ENCODE results near the gene ASB8. TPM values are rescaled to one million over a fixed set of nuclear protein-coding genes. Genes with fewer than 3 reads are reported as not detected.

ASB8 gene, protein sequence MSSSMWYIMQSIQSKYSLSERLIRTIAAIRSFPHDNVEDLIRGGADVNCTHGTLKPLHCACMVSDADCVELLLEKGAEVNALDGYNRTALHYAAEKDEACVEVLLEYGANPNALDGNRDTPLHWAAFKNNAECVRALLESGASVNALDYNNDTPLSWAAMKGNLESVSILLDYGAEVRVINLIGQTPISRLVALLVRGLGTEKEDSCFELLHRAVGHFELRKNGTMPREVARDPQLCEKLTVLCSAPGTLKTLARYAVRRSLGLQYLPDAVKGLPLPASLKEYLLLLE
- 20.5 and 25.4 TPM in 2 replicates for total RNA-seq (2014; rRNA removed; shearing (Covaris generic))

DNA sequence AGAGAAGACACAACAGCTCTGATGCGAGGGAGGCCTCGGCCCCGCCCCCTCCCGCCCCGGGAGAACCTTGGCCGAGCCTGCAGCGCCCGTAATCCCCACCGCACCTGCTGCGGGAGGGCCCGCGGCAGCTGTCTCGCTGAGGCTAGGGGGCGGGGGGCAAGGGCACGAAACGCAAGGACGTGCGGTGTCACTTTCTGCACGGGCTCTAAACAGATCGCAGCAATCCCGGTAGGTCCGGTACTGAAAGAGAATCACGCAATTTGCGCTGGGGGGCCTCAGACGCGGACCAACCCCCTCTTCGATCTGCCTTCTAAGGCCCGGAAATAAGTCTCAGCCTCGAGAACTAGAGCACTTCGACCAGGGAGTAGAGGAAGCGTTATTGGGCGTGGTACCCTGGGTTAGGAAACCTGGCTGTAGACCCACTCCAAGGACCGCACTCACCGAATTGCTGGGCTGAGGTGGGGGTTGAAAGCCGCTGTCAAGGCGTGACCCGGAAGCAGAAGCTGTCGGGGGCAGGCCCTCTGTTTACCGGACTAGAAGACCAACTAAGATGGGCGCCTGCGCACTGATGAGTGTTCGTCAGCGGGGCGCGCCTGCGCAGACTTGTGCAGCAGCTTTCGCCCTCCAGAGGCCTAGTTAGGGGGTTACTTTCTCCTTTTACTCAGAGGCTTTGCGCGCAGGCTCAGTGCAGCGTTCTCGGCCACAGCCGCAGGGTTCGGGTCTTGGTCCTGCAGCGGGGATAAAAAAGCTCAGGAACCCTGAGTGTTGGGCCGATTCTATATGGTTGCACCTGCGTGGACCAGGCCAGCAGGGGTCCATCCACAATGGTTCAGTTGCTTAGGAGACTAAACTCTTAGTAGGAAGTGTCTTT is at the start of gene ASB8:
ASB8 (minus strand) TSS at position 498 of the 871 bp plus-strand sequence. CDS start 4,019 bp downstream, outside the sequence.
- DNase-seq (ENCODE audit: low read depth): peak; percentile 94

DNA sequence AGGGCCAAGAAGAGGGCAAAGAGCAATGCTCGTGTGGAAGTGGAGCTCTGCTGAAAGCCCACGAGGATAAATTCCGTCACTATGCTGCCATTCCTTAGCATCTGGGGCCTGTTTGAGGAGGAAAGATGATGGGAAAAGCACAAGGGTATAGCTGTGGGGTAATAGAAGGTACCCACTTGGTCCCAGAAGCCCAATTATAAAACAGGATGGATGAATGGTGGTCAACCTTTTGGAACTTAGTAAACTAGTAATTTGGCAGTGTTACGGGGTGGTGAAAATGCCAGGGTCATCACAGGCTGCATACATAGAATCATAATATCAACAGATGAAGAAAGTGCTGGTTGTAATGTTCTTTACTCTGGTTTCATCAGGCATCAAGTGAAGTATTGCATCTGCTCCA is 45.9 kb upstream of the ASB8 start, which contains the start of gene OR10AD1:
OR10AD1 (minus strand) TSS at position 101 of the 400 bp plus-strand sequence; CDS start at position 101, 0 bp downstream.
- DNase-seq (ENCODE audit: low read depth): no peak

DNA sequence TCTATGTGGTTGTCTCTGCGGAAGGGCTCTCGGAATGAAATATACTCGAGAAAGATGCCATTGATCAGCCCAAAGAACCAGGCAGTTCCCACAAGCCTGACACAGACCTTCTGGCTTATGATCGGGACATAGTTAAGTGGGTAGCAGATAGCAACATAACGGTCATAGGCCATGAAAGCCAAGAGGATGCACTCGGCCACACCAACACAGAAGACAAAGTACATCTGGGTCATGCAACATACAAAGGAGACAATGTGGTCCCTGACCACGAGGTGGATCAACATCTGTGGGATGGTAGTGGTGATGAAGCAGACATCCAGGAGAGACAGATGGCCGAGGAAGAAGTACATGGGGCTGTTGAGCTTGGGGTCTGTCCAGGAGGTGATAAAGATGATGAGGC is 45.5 kb upstream of the ASB8 start:
- DNase-seq (ENCODE audit: low read depth): no peak

DNA sequence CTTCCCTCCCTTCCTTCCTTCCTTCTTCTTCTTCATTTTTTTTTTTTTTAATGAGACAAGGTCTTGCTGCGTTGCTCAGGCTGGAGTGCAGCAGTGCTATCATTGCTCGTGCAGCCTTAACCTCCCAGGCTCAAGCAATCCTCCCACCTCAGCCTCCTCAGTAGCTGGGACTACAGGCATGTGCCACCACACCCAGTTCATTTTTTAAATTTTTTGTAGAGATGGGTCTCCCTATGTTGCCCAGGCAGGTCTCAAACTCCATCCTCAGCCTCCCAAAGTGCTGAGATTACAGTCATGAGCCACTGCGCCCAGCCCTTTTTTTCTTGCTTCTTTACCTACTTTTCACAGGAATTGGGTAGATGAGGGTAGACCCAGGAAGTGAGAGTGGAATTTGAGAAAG is 44.2 kb upstream of the ASB8 start:
- no peak for DNase-seq (ENCODE audit: low read depth)

DNA sequence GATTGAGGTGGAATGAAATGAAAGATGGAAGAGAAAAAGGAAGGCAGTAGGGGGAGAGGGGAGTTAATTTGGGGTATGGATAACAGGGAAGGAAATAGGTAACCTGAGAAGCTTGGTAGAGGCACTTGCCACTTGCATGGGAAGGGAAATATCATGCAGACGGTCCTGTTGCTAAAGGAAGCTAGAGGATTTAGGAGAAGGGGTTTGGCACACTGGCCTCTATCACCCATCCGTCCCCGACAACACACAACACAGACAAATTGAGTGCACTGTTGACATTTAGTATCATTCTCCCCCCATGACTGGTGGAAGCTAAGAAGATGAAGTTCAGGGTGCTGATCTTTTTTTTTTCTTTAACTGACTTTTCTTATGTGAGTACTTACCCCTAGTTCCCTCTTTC is 43.8 kb upstream of the ASB8 start:
- no peak for DNase-seq (ENCODE audit: low read depth)

DNA sequence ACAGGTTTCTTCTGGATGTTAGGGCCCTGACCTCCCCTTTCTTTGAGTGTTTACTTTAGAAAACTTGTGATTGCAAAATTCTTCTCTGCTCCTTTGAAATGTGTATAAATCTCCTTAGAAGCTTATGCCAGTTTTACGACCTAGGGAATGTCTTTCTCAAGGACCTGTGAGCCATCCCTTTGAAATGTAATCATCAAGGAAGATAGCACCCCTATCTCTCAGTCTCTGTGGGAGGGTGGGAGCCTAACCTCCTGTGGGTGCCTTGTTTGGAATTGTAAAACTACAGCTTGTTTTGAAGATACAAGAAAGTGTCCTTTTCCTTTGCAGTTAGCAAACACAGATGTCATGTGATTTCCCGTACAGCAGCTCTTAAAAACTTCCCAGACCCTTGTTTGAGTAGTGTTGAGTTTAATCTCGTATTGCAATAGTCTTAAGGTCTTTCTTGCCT is 42.5 kb upstream of the ASB8 start:
- DNase-seq (ENCODE audit: low read depth): no peak

DNA sequence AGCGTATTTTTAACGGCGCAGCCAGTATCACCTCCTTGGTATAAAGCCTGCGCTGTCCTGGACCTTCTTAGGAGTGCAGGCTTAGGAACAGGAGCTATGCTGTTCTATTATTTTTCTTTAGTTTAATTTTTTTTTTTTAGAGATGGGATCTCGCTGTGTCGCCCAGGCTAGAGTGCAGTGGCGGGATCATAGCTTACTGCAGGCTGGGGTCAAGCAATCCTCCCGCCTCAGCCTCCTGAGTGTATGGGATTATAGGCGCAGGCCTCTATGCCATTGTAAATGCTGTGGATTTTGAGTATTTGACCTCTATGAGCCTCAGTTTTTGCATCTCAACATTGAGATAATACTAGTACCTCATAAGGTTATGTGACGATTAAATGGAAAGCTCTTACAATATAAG is 41.7 kb upstream of the ASB8 start:
- no peak for DNase-seq (ENCODE audit: low read depth)

DNA sequence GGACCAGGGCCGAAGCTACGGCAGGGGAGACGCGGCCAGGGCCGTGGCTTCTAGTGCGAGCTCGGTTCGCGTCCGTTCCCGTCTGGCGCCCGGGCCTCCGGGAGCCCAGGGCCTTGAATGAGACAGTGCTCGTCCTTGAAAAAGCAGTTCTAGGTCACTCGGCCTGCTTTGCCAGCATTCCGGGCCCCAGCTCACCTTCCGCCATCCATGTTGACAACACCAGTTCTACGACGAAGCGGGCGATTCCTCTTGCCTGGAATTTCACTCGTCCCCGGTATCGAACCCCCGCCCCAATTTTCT is 41.3 kb upstream of the ASB8 start:
- no peak for DNase-seq (ENCODE audit: low read depth)

DNA sequence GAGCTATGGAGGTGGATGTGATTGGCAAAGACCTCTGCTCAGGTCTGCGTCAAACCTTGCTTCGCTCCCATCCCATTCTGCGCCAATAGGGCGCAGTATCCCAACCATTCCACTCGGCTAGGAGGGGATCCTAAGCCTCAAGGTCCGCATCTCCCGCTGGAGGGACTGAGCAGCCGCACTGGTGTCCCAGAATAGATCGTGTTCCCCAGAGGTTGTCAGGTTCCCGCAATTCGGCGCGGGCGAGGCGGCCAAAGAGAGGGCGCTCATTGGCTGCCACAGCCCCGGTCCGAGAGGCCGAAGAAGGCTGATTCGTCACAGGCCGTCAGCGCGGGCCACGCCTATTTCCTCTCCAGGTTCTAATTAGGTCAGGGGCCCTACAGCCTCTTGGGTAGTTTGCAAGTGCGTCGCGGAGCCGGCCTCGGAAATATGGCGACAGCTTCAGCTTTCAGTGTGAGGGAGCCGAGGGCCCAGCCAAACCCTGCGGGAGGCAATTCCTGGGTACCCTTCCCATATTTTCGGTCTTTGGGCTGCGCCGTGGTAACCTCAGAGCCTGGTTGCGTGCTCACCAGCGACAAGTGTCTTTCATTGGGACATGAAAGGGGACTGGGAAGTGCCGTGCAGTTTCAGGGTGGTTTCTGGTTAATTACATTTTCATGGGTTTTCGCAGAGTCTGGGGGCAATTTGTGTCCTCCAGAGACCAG is 40.8 kb upstream of the ASB8 start:
- peak; percentile 95 for DNase-seq (ENCODE audit: low read depth)

DNA sequence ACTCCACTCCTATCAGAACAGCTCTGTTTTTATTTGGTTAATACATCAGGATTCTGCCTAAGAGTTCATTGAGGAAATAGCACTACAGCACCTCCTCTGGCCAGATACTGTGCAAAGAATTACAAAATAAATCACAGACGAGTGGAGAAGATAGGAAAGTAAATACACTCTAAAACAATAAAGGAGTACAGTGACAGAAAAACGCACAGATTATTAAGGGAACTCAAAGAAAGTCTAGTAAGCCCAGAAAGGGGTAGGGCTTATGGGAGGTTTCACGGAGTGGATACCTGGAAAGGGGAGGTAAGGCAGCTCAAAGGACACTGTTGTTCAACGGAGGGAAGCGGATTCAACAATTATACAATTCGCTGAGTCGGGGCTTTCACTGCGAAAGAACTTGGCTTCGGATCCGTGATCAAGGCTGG is 40.2 kb upstream of the ASB8 start:
- peak; percentile 48 for DNase-seq (ENCODE audit: low read depth)

DNA sequence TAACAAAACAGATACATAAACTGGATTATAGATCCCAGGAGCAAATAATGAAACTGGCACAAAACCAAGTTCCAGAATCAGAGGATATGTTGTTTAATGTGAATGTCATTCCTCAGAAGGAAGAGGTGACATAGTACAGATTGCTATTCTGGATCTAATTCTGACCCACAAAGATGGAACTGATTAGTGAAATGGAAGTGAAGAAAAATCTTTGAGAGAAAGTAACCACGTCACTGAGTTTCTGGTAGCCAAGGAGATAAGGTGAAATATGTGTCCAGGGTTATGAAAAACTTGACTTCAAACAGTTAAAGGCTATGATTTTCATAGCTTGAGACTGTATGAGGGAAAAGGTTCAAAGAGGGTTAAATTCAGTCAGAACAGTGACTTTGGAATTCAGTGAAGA is 37.5 kb upstream of the ASB8 start:
- no peak for DNase-seq (ENCODE audit: low read depth)

DNA sequence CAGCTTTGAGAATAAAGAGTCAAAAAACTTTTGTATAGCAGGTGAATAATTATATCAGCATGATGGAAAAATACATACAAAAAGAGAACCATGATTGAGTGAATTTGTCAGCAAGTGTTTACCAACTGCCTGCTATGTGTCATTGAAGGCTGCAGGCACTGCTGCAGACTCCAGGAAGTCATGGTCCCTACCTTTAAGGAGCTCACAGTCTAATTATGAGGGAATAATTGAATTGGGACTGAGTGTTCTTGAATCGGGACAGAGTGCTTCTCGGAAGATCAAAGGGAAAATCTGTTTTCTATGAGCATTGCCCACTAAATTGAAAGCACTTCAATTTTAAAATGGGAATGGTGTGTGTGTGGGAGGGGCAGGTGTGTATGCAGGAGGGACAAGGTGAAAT is 36.3 kb upstream of the ASB8 start:
- no peak for DNase-seq (ENCODE audit: low read depth)

DNA sequence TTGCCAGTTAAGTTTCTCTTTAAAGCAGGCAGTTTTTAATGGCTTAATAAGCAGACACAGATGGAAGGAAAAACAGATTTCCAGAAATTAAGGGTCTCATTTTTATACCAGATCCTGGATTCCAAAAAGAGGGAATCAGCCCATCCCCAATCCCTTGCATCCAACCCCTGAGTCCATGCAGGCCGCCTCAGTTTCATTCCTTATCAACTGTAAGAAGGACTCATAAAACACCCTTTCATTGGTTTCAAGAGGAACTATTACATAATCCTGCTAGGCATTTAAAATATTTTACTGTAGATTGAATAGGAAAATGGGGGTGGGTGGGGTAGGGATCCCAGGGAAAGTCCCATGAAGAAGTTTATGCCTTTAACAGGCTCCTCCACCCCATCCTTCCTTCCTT is 35.5 kb upstream of the ASB8 start:
- DNase-seq (ENCODE audit: low read depth): no peak

DNA sequence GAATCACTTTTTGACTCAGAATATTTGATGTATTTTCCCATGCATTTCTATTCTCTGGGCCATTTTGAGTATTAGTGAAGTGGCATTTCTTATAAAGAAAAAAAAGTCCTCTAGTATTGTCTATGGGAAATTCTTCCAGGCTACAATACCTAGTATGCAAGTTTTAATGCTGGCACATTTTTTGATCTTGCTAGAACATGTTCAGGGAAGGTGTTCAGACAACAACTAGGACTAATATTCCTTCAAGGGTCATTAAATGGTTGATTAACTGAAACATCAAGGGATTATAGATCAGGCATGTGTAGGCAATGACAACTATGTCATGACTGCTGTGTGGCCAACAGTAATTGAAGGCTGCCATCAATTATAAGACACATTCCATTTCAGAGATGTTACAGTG is 33.8 kb upstream of the ASB8 start:
- no peak for DNase-seq (ENCODE audit: low read depth)

DNA sequence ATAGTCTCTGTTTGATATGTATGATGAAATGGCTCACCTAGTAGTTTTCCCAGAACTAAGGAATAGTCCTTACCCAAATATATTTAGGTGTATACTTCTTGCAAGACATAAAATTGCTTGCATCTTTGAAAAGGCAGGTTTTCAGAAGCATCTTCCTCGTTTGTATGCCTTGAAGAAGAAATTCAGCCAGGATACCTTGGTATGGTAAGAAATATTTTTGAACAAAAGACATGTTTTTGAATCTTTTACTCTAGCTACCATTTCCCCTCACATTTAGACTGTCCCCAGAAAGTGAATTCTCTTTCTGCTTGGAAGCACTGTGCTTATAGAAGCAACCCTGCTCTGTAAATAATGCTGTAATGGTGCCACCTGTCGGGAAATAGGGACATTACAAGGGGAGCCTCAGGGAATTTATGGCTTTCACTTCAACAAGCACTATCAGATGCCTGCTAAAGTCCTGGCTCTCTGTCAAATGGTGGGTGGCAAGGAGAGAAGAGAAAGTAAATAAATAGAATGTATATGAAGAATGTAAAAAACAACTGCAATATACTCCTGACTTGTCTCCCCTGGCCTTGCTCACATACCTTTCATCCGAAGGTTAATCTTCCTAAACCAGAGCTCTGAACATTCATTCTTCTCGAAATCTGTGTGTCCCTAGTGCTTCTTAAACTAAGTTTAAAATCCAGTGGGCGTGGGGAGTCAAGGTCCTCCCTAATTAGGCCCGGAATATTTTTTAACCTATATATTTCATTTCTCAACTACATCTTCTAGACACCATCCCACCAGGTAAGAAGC is 32.2 kb upstream of the ASB8 start:
- DNase-seq (ENCODE audit: low read depth): peak; percentile 64

DNA sequence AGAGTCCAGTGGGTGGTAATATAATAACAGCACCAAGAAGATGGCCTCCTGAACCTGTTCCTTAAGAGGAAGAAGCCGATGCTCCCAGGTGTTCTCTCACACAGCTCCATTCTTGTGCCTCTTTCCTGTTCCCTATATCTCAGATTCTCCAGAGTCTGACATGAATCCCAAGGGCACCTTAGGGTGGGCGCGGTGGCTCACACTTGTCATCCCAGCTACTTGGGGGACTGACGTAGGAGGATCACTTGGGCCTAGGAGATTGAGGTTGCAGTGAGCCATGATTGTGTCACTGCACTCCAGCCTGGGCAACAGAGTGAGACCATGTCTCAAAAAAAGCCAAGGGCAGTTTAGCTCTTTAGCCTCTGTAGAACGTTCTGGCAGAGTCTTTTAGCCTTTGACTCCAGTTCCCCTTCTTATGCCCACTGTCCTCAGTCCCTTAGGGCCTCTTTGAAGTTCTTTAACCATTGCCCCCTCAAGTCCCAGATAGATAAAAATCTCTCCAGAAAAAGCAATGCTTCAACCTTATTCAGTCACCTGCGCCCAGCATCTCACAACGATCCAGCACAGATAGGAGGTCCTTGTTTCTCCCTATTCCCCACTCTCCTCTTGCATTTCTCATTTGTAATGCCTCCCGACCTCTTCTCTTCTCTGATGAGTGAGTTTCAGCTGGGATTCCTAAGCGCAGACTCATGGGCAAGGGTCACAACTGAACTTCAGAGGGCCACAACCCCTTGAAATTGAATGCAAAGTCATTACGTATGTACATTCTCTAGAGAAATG is 30.8 kb upstream of the ASB8 start:
- no peak for DNase-seq (ENCODE audit: low read depth)

DNA sequence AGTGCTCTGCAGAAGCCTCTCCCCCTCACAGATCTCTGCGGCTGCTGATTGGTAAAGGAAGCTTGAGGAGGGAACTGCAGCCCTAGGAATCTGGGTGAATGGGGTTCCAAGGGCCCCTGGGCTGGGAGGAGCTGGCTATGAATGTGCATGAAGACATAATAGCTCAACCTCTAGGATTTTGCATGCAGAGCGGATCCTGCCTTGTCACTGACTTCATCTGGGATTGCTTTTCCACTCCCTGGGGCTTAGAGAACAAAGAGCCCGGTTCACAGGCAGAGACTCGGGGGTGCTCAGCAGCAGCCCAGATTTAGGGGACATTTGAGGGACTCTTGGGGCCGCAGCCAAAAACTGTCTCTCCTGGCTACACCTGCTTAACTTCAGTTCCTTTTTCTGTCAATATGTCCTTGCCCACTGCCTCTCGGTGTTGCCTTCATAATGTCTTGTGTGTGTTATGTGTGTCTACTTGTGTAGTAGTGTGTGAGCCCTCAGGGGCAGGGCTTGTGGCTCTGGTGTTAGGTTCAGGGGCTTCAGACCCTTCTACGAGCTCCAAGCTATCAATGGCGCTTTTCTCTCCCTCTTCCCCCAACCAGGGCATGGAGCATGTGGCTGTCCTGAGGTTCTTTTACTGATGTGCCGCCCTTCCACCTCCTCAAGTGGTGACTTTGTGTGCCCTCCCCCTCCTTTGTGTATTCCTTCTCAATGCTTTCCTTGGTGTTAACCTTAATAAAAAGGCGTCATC is 28.0 kb upstream of the ASB8 start:
- DNase-seq (ENCODE audit: low read depth): peak; percentile 24

DNA sequence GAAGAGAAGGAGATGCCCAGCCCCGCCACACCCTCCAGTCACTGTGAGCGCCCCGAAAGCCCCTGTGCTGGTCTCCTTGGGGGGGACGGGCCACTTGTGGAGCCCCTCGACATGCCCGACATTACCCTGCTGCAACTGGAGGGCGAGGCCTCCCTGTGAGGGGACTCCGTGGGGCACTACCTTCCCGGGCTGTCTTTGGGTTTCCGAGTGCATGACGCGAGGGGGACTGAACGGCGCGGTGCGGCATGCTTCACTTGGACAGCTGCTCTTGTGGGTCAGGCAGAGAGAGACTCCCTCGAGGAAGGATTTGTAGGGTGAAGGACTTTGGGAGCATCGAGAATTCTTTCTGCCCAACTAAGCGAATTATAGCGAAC is 27.2 kb upstream of the ASB8 start:
- no peak for DNase-seq (ENCODE audit: low read depth)

DNA sequence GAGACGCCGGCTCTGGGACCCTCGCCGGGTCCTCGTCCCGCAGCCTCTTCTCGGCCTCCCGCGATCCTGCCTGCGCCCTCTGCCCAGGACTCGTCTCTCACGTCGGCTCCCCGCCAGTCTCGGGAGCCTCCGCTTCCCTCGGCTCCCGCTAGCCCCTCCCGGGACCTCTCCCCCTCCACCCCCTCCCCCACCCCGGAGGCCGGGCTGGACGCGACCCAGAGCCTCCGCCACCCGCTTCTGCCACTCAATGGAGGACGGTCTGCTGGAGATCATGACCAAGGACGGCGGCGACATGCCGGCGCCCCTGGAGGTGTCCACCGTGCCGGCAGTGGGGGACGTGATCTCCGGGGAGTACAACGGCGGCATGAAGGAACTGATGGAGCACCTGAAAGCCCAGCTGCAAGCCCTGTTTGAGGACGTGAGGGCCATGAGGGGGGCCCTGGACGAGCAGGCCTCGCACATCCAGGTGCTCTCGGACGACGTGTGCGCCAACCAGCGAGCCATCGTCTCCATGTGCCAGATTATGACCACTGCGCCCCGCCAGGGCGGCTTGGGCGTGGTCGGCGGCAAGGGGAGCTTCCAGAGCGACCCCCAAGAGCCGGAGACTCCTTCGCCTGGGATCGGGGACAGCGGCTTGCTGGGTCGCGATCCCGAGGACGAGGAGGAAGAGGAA is 26.7 kb upstream of the ASB8 start:
- DNase-seq (ENCODE audit: low read depth): no peak

Measured in RPMI7951 (cell line).